ENCODE results near the gene ADGRA1.

The ADGRA1 gene

GRCh38 chr10:133072720-133073390, 14.9 kb upstream of the ADGRA1 start:
- no peak overlapping the region for H3K4me3 ChIP-seq (ENCODE audit: low read length)
- DNase-seq (ENCODE audit: low read depth), result no peak
- TF ChIP-seq CTCF (IDR thresholded peaks at IDR 0.05; ENCODE audit: insufficient read depth, low read depth, low read length, missing control alignments), result no peak

GRCh38 chr10:133075346-133076137, 12.2 kb upstream of the ADGRA1 start:
- no peak overlapping the region for H3K4me3 ChIP-seq (ENCODE audit: low read length)
- TF ChIP-seq CTCF (IDR thresholded peaks at IDR 0.05; ENCODE audit: insufficient read depth, low read depth, low read length, missing control alignments), result no peak
- DNase-seq (ENCODE audit: low read depth), result no peak

GRCh38 chr10:133076274-133077038, 11.3 kb upstream of the ADGRA1 start:
- DNase-seq (ENCODE audit: low read depth), result no peak
- TF ChIP-seq CTCF (IDR thresholded peaks at IDR 0.05; ENCODE audit: insufficient read depth, low read depth, low read length, missing control alignments), result no peak
- no peak overlapping the region for H3K4me3 ChIP-seq (ENCODE audit: low read length)

GRCh38 chr10:133079836-133080682, 7.7 kb upstream of the ADGRA1 start:
- no peak for TF ChIP-seq CTCF (IDR thresholded peaks at IDR 0.05; ENCODE audit: insufficient read depth, low read depth, low read length, missing control alignments)
- H3K4me3 ChIP-seq (ENCODE audit: low read length), result no peak overlapping the region
- DNase-seq (ENCODE audit: low read depth), result no peak

GRCh38 chr10:133080683-133081040, 7.1 kb upstream of the ADGRA1 start:
- no peak overlapping the region for H3K4me3 ChIP-seq (ENCODE audit: low read length)
- no peak for TF ChIP-seq CTCF (IDR thresholded peaks at IDR 0.05; ENCODE audit: insufficient read depth, low read depth, low read length, missing control alignments)
- no peak for DNase-seq (ENCODE audit: low read depth)

- no peak overlapping the region for H3K4me3 ChIP-seq (ENCODE audit: low read length)
- no peak for DNase-seq (ENCODE audit: low read depth)
- no peak for TF ChIP-seq CTCF (IDR thresholded peaks at IDR 0.05; ENCODE audit: insufficient read depth, low read depth, low read length, missing control alignments)
Observed at GRCh38 chr10:133081636-133082035, 6.1 kb upstream of the ADGRA1 start.
